Kasumi-1 (cell line): ENCODE measurements around the gene RSPH1.
A peak's percentile ranks its signal among the peaks of the same experiment; 100 is the strongest.

ENCODE experiments used
- DNase-seq, 2 experiments: peaks; one replicate each; lab custom pipeline; 2025; lab: John Stamatoyannopoulos, UW

RSPH1 gene

DNA sequence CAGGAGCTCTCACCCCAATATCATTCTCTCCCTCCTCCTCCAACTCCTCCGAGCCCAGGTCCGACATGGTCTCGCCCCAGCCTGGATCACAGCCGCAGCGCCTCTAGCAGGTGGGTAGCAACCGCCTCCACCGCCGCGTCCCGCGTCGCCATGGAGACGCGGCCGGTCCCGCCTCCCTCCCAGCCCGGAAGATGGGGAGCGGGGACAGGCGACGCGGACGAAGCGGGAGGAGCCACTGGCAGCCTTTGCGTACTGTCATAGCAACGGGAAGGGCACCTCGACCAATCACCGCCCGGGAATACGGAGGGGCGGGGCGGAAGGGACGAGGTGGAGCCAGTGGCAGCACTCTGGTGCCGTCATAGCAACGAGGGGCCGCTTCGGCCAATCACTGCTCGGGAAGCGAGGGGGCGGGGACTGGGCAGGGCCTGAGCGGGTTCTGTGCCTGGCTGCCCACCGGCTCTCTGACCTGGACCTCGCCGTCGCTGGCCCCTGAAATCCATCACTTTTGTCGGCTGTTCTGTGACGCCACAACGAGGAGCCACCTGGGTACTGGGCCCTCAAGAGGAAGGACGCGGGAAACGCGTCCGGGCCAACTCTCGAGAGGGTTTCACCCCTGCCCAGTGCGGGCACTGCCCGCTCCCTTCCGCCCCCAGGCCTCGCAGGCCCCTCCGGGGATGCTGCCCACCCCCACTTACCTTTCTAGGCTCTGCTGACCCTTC lies at the start of gene RSPH1:
Gene RSPH1 (minus strand): TSS at position 105 of the 719 bp plus-strand sequence. CDS start 38 bp downstream, at position 67.
- peak; percentile 97 for DNase-seq

- DNase-seq: no peak
Observed at GRCh38 chr21:42545745-42546144, 49.7 kb upstream of the RSPH1 start.

DNA sequence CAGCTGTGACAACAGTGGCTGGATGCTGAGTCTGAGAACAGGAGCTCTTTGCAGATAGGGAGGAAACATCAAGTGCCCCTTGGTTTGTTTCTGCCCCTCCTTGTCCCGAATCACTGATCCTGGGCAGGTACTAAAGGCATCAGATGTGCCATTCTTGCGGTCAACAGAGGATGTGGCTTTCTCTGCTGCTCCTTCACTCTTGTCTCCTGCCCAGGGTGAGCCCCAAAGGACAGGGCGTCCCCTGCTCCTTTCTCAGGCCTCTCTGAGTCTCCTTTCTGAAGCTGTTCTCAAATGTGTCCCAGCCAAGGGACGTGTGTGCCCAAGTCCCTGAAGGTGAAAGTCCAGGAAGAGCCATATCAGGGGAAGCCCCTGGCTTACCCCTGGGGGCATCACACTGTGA lies 49.3 kb upstream of the RSPH1 start:
- no peak for DNase-seq

- DNase-seq: no peak
Observed at GRCh38 chr21:42544544-42544943, 48.5 kb upstream of the RSPH1 start.

GRCh38 chr21:42543106-42543847 lies 47.3 kb upstream of the RSPH1 start:
- no peak for DNase-seq

- no peak for DNase-seq
Observed at GRCh38 chr21:42542596-42542995, 46.6 kb upstream of the RSPH1 start.

DNA sequence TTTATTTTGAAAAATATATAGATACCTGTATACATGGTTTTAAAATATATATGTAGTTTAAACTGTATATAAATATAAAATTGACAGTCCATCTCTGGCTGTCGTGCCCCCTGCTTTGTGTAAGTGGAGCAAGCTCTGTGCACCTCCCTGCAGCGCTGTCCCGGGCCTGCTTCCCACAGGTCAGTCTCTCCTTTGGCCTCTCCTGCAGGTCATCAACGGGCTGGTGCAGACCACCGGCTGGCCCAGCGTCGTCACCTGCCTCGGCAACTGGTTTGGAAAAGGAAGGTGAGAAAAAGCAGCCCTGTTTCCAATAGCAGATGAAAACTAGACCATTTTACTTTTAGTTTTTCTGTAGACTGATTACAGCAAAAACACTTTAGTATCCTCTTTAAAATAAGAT lies 46.2 kb upstream of the RSPH1 start:
- DNase-seq: no peak

DNA sequence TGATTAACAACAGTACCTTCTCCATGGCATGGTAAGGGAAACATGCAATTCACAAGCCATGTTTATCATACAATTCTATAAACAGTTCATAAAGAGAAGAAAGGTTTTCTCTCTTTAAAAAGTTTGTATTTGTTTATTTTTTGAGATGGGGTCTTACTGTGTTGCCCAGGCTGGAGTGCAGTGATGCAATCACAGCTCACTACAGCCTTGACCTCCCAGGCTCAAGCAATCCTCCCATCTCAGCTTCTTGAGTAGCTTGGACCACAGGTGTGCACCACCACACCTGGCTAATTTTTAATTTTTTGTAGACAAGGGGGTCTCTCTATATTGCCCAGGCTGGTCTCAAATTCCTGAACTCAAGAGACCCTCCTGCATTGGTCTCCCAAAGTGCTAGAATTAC lies 45.6 kb upstream of the RSPH1 start:
- DNase-seq: no peak

GRCh38 chr21:42541174-42541573 lies 45.1 kb upstream of the RSPH1 start:
- no peak for DNase-seq

GRCh38 chr21:42540396-42540795 lies 44.4 kb upstream of the RSPH1 start:
- no peak for DNase-seq

DNA sequence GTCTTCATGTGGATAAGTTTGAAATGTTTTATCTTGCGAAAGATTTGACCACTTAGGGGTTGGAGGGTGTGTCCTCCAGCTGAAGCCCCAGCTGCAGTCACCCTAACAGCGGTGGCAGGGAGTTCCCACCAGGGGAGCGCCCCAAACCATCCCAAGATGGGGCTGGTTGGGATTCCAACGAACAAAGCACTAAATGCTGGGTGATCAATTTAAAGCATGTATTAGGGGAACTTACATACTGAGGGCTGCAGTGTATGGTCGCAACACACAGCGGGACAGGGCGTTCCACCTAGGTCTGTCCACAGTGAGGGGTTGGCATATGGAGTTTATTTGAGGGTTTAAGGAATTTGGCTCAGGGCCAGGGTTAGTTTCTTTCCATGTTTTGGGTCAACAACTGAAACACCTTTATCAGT lies 43.9 kb upstream of the RSPH1 start:
- DNase-seq: peak in 1 of 2 experiments; percentile 18

- DNase-seq: no peak
Observed at GRCh38 chr21:42539342-42539741, 43.3 kb upstream of the RSPH1 start.

DNA sequence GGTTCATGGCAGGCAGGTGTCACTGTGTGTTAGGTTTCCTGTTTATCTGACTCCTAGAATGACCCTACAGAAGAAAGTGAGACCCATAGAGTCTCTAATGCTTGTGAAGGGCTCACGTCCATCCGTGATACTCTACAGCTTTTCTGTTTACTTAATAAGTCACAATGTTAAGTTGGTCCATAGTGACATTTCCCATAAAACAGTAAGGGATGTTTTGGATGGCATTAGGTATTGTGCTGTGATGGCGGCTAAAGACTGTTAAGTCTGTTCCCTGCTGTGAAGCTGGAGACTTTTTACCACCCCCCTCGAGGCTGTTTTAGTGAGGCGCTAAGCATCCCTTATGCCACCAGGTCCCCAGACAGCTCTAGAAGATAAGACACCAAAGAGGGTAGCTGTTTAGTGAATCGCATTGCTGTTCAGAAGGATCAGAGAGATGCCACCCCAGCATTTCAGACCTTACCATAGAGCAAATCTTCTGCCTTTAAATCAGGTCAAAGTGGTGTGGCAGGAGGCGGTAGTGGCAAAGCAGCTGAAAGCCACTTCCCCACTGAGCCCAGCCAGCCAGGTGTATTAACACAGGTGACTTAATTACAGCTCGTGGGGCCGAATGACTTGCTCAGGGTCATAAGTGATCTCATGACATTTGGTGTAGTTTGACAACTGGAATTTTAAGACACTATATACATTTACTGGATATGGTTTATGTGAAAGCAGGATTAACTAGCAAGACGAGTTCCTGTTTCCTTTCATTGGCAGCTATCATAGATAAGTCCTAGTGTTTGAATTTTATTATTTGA lies 42.7 kb upstream of the RSPH1 start:
- no peak for DNase-seq

- peak; percentile 25 to 51 for DNase-seq
Observed at GRCh38 chr21:42537106-42537742, 41.2 kb upstream of the RSPH1 start.

GRCh38 chr21:42536601-42537000 lies 40.6 kb upstream of the RSPH1 start:
- DNase-seq: no peak

- no peak for DNase-seq
Observed at GRCh38 chr21:42535602-42536171, 39.7 kb upstream of the RSPH1 start.

- DNase-seq: peak; percentile 78 to 81
Observed at GRCh38 chr21:42534421-42535378, 38.7 kb upstream of the RSPH1 start.

DNA sequence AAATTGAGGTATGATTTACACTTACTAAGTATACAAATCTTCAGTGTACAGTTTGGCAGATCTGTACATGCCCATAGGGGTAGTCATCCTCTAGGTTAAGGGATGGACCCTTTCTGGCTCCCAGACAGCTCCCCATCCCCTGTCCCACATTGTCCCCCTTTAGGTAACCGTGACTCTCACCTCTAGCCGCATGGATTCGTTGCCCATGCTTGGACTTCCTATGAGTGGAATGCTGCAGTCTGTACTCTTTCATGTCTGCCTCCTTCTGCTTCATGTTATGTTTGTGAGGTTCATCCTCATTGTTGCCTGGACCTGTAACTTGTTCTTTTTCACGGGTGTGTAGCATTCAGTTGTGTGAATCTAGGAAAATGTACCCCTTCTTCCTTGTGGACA lies 37.9 kb upstream of the RSPH1 start:
- no peak for DNase-seq

- no peak for DNase-seq
Observed at GRCh38 chr21:42533306-42533962, 37.4 kb upstream of the RSPH1 start.
